H9 (cell line): ENCODE data around the gene PTPMT1. TPM values are rescaled to one million over a fixed set of nuclear protein-coding genes. Genes with fewer than 3 reads are reported as not detected.

ENCODE experiments used
- DNase-seq: peaks from one replicate; pipeline ENCODE4 v3.0.0-alpha.2; 2017
- H2AFZ ChIP-seq: one replicate; pipeline ENCODE4 v1.6.1; 2013; ENCODE audit warnings: mild to moderate bottlenecking, low read length, control low read depth, moderate library complexity
- H2AK5ac ChIP-seq: 2 replicates; pipeline ENCODE4 v1.6.1; 2013; ENCODE audit warnings: low read length, control low read depth, mixed read lengths; ENCODE audit not compliant: insufficient read length
- H2BK120ac ChIP-seq: one replicate; pipeline ENCODE4 v1.6.1; 2013; ENCODE audit warnings: low read depth, mild to moderate bottlenecking, low read length, control low read depth, inconsistent platforms; ENCODE audit not compliant: poor library complexity, severe bottlenecking
- H2BK12ac ChIP-seq: 2 replicates; pipeline ENCODE4 v1.6.1; 2013; ENCODE audit warnings: low read length, control low read depth, mixed read lengths, low read depth; ENCODE audit not compliant: insufficient read length
- H2BK15ac ChIP-seq: 2 replicates; pipeline ENCODE4 v1.6.1; 2013; ENCODE audit warnings: low read depth, low read length, control low read depth
- H2BK20ac ChIP-seq: one replicate; pipeline ENCODE4 v1.6.1; 2013; ENCODE audit warnings: low read depth, mild to moderate bottlenecking, low read length, control low read depth, inconsistent platforms; ENCODE audit not compliant: poor library complexity, severe bottlenecking
- H2BK5ac ChIP-seq: 2 replicates; pipeline ENCODE4 v1.6.1; 2013; ENCODE audit warnings: low read length, control low read depth, mixed read lengths; ENCODE audit not compliant: insufficient read length
- H3K14ac ChIP-seq: 2 replicates; pipeline ENCODE4 v1.6.1; 2013; ENCODE audit warnings: low read length, control low read depth; ENCODE audit not compliant: insufficient read depth
- H3K18ac ChIP-seq: 2 replicates; pipeline ENCODE4 v1.6.1; 2013; ENCODE audit warnings: low read depth, mild to moderate bottlenecking, mixed read lengths, low read length, control low read depth; ENCODE audit not compliant: insufficient read length
- H3K23ac ChIP-seq: 2 replicates; pipeline ENCODE4 v1.6.1; 2013; ENCODE audit warnings: low read length, control low read depth, mixed read lengths, low read depth; ENCODE audit not compliant: insufficient read length
- H3K23me2 ChIP-seq: 2 replicates; pipeline ENCODE4 v1.6.1; 2013; ENCODE audit warnings: low read depth, mild to moderate bottlenecking, mixed read lengths, low read length, control low read depth; ENCODE audit not compliant: insufficient read length, poor library complexity, severe bottlenecking
- H3K27ac ChIP-seq: 2 replicates; pipeline ENCODE4 v1.5.1; 2013; ENCODE audit warnings: low read length, control low read depth, mixed read lengths, low read depth; ENCODE audit not compliant: insufficient read length
- H3K27me3 ChIP-seq: 2 replicates; pipeline ENCODE4 v1.6.1; 2013; ENCODE audit warnings: low read length, control low read depth, inconsistent platforms; ENCODE audit not compliant: insufficient read depth
- H3K4ac ChIP-seq: 2 replicates; pipeline ENCODE4 v1.6.1; 2013; ENCODE audit warnings: low read depth, mild to moderate bottlenecking, control low read depth, inconsistent platforms, low read length, moderate library complexity
- H3K4me1 ChIP-seq: 2 replicates; pipeline ENCODE4 v1.6.1; 2013; ENCODE audit warnings: low read length, control low read depth, inconsistent platforms; ENCODE audit not compliant: insufficient read depth
- H3K4me2 ChIP-seq: 2 replicates; pipeline ENCODE4 v1.6.1; 2013; ENCODE audit warnings: low read length, control low read depth, mixed read lengths; ENCODE audit not compliant: insufficient read length, insufficient read depth
- H3K56ac ChIP-seq: 2 replicates; pipeline ENCODE4 v1.6.1; 2013; ENCODE audit warnings: low read depth, mild to moderate bottlenecking, mixed read lengths, low read length, control low read depth; ENCODE audit not compliant: insufficient read length
- H3K79me1 ChIP-seq: 2 replicates; pipeline ENCODE4 v1.6.1; 2013; ENCODE audit warnings: low read depth, mild to moderate bottlenecking, moderate library complexity, low read length, control low read depth, inconsistent platforms; ENCODE audit not compliant: insufficient read depth, poor library complexity, severe bottlenecking
- H3K79me2 ChIP-seq: 2 replicates; pipeline ENCODE4 v1.6.1; 2013; ENCODE audit warnings: low read length, control low read depth, inconsistent platforms; ENCODE audit not compliant: insufficient read depth
- H3K9ac ChIP-seq: 2 replicates; pipeline ENCODE4 v1.6.1; 2013; ENCODE audit warnings: low read length, control low read depth, mixed read lengths; ENCODE audit not compliant: insufficient read length; ENCODE audit errors: extremely low read depth
- H3K9me3 ChIP-seq: one replicate; pipeline ENCODE4 v1.6.1; 2013; ENCODE audit warnings: low read depth, low read length, inconsistent platforms; ENCODE audit not compliant: control insufficient read depth
- H3T11ph ChIP-seq: one replicate; pipeline ENCODE4 v1.6.1; 2013; ENCODE audit warnings: mild to moderate bottlenecking, low read length, control low read depth, inconsistent platforms
- H4K20me1 ChIP-seq: one replicate; pipeline ENCODE4 v1.6.1; 2013; ENCODE audit not compliant: control insufficient read depth, insufficient read length, insufficient read depth
- H4K5ac ChIP-seq: 2 replicates; pipeline ENCODE4 v1.6.1; 2013; ENCODE audit warnings: low read depth, mild to moderate bottlenecking, mixed read lengths, low read length, control low read depth; ENCODE audit not compliant: insufficient read length
- H4K8ac ChIP-seq: replicated peaks from 2 replicates; pipeline ENCODE4 v1.6.1; 2013; ENCODE audit warnings: low read length, control low read depth, mixed read lengths, low read depth; ENCODE audit not compliant: insufficient read length
- H4K91ac ChIP-seq: 2 replicates; pipeline ENCODE4 v1.6.1; 2013; ENCODE audit warnings: low read depth, mild to moderate bottlenecking, moderate library complexity, mixed read lengths, low read length, control low read depth; ENCODE audit not compliant: insufficient read length
- H3K27ac Mint-ChIP-seq, 3 experiments: 2 replicates in 2 of 3; 3 replicates in 1 of 3; pipeline ENCODE4 v1.8.0; 2020 to 2021; ENCODE audit warnings: mixed read lengths in 3 of 3, mild to moderate bottlenecking in 1 of 3, moderate library complexity in 1 of 3
- H3K27me3 Mint-ChIP-seq: 2 replicates; pipeline ENCODE4 v1.8.0; 2021; ENCODE audit warnings: low read depth, mild to moderate bottlenecking, moderate library complexity, mixed read lengths
- H3K36me3 Mint-ChIP-seq, 3 experiments: 2 replicates in 2 of 3; 3 replicates in 1 of 3; pipeline ENCODE4 v1.8.0; 2020 to 2021; ENCODE audit warnings: low read depth in 3 of 3, mixed read lengths in 3 of 3; ENCODE audit not compliant: insufficient read depth in 1 of 3
- H3K4me1 Mint-ChIP-seq, 2 experiments: 2 replicates each; pipeline ENCODE4 v1.8.0; 2020; ENCODE audit warnings: mixed read lengths in 2 of 2
- H3K4me3 Mint-ChIP-seq, 2 experiments: 2 replicates in 1 of 2; 3 replicates in 1 of 2; pipeline ENCODE4 v1.8.0; 2020 to 2021; ENCODE audit warnings: mild to moderate bottlenecking in 2 of 2, mixed read lengths in 2 of 2, moderate library complexity in 1 of 2
- H3K9me3 Mint-ChIP-seq, 2 experiments: 2 replicates in 1 of 2; 3 replicates in 1 of 2; pipeline ENCODE4 v1.8.0; 2020; ENCODE audit warnings: mild to moderate bottlenecking in 2 of 2, mixed read lengths in 2 of 2, moderate library complexity in 1 of 2
- WGBS: extraction: QIAGEN DNeasy Blood & Tissue Kit; methylation state at CpG from one replicate; pipeline ENCODE4 v1.1.7; 2013; ENCODE audit warnings: missing lambda C conversion rate, low lambda C conversion rate, mixed read lengths; ENCODE audit not compliant: insufficient read length; ENCODE audit errors: extremely low coverage; 5-methylcytosine and 5-hydroxymethylcytosine counted together
- total RNA-seq: library from RNA; stranded (reverse); gene quantifications from 2 replicates; pipeline ENCODE4 v1.2.1, GENCODE V29; 2021
- TF ChIP-seq, protein P1 (sequence below): fragments of 200-600 bp; sonication (generic); conservative IDR thresholded peaks from 3 replicates; pipeline ENCODE4 v1.8.0; 2021; ENCODE audit warnings: antibody characterized with exemption, mild to moderate bottlenecking

PTPMT1 gene
- total RNA-seq, 1 experiment from 2014 or later = 72.9 TPM

DNA sequence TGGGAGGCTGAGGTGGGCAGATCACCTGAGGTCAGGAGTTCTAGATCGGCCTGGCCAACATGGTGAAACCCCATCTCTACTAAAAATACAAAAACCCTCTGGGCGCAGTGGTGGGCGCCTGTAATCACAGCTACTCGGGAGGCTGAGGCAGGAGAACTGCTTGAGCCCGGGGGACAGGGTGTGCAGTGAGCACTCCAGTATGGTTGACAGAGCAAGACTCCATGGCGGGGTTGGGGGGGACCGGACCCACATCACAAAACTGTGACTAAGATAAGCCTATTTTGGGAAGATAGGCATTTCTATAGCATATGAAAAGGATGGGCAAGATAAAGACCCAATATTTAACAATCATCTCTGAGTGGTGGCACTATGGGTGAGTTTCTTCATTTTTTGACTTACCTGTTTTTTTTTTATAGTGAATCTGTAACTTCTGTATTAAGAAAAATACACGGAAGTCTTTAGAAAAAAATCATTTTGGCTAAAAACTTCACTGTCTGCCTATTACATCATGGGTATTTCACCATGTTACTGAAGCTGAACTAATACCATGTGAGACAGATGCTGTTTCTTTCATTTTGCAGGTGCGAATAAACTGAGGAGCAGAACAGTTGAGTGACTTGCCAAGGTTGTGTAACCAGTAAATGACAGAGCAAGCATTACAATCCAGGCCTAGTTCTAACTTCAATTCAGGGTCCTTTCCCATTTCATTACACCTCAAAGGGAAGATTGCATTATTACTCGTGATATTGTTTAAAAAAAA lies 14.9 kb upstream of the PTPMT1 start:
- Histone ChIP-seq H3K18ac (no peak overlapping the region), H3K79me2 (peaks cover 55% of the 10 kb centered on the region), H4K20me1 (no peaks in the 10 kb centered on the region), H2AK5ac (no peak overlapping the region), H3K4ac (no peak overlapping the region), H2BK12ac (no peak overlapping the region), H3K14ac (no peak overlapping the region), H4K5ac (no peak overlapping the region), H2BK120ac (no peak overlapping the region), H3K27me3 (no peaks in the 10 kb centered on the region), H2AFZ (no peak overlapping the region), H3K4me2 (no peak overlapping the region), H3K27ac (no peak overlapping the region), H3K23ac (no peak overlapping the region), H2BK5ac (no peak overlapping the region), H3T11ph (no peak overlapping the region), H3K4me1 (no peaks in the 10 kb centered on the region; the same call in 1 of the 2 replicates), H4K91ac (no peak overlapping the region), H3K9me3 (no peaks in the 10 kb centered on the region), H2BK15ac (no peak overlapping the region), H3K23me2 (peaks cover 3% of the 10 kb centered on the region), H3K79me1 (no peaks in the 10 kb centered on the region), H4K8ac (no peak overlapping the region), H3K56ac (no peak overlapping the region), H2BK20ac (no peak overlapping the region), H3K9ac (no peak overlapping the region)
- Mint-ChIP-seq H3K27ac (0 out of 7 replicates have a peak overlapping the region, but pooled peaks of 2 of the 3 experiments have one; percentile 32 to 34), H3K4me1 (peaks cover 25 to 29% of the 10 kb centered on the region in 2 experiments), H3K27me3 (peaks cover 2% of the 10 kb centered on the region; the same call in 1 of the 2 replicates), H3K36me3 (peaks cover 14 to 40% (median 23%) of the 10 kb centered on the region in 3 experiments; a peak in 6 of 7 replicates), H3K9me3 (peaks cover 0 to 3% of the 10 kb centered on the region in 2 experiments; a peak in 1 of 5 replicates), H3K4me3 (peak overlapping the region in 1 of 2 experiments; percentile 39; a peak in 2 of 5 replicates)
- DNase-seq = no peak
- TF ChIP-seq, protein P1, sequence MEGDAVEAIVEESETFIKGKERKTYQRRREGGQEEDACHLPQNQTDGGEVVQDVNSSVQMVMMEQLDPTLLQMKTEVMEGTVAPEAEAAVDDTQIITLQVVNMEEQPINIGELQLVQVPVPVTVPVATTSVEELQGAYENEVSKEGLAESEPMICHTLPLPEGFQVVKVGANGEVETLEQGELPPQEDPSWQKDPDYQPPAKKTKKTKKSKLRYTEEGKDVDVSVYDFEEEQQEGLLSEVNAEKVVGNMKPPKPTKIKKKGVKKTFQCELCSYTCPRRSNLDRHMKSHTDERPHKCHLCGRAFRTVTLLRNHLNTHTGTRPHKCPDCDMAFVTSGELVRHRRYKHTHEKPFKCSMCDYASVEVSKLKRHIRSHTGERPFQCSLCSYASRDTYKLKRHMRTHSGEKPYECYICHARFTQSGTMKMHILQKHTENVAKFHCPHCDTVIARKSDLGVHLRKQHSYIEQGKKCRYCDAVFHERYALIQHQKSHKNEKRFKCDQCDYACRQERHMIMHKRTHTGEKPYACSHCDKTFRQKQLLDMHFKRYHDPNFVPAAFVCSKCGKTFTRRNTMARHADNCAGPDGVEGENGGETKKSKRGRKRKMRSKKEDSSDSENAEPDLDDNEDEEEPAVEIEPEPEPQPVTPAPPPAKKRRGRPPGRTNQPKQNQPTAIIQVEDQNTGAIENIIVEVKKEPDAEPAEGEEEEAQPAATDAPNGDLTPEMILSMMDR = no peak
- WGBS = no CpG with 5 or more reads among the region's 10 CpGs
